Neural cell (in vitro differentiated cells): ENCODE measurements around the gene CFAP20DC.

ENCODE experiments used
- POLR2AphosphoS5 ChIP-seq: IDR thresholded peaks from 2 replicates; pipeline ENCODE4 v1.6.1; 2012
- TAF1 ChIP-seq: IDR thresholded peaks from 2 replicates; pipeline ENCODE4 v1.6.1; 2012; ENCODE audit warnings: low read depth
- TF ChIP-seq, protein P1 (sequence below): fragments of 450-650 bp; IDR thresholded peaks from 2 replicates; pipeline ENCODE4 v1.5.1; 2014; ENCODE audit warnings: antibody characterized with exemption, mild to moderate bottlenecking, moderate library complexity; ENCODE audit not compliant: poor library complexity, severe bottlenecking

GRCh38 chr3:58861551-58861950 is 188.3 kb downstream of the CFAP20DC start:
- TF ChIP-seq, protein P1, sequence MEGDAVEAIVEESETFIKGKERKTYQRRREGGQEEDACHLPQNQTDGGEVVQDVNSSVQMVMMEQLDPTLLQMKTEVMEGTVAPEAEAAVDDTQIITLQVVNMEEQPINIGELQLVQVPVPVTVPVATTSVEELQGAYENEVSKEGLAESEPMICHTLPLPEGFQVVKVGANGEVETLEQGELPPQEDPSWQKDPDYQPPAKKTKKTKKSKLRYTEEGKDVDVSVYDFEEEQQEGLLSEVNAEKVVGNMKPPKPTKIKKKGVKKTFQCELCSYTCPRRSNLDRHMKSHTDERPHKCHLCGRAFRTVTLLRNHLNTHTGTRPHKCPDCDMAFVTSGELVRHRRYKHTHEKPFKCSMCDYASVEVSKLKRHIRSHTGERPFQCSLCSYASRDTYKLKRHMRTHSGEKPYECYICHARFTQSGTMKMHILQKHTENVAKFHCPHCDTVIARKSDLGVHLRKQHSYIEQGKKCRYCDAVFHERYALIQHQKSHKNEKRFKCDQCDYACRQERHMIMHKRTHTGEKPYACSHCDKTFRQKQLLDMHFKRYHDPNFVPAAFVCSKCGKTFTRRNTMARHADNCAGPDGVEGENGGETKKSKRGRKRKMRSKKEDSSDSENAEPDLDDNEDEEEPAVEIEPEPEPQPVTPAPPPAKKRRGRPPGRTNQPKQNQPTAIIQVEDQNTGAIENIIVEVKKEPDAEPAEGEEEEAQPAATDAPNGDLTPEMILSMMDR, result no peak
- TF ChIP-seq POLR2AphosphoS5 (no peak), TAF1 (no peak)
